Activated CD8-positive, alpha-beta memory T cell treated with anti-CD3 and anti-CD28 coated beads for 24 hours (primary cell): ENCODE measurements around the gene CCDC184.
"Not testable (repeated sequence)": the region's sequence is repeated elsewhere in the genome, so short reads cannot be mapped to it uniquely, and the experiment has no call there.

Source experiments
- DNase-seq: peaks from one replicate; pipeline ENCODE4 v3.0.0-alpha.2; 2020

CCDC184 gene

DNA sequence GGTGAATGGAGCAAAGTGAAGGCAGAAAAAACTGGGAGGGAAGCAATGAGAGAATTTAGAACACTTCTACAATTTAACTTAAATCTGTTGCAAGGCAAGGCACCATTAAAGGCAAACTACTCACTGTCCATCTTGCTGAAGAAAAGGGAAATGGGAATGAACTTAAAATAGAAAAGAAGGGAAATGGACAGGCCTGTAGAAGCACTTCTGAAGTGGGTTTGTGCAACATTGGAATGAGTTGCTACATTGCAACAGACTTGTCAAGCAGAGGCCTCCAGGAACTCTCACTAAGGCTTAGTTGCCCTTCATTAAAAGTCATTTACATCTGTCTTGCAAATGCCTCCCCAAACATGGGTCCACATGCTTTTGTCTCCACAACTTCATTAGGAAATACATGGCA is 33.3 kb downstream of the CCDC184 start:
- no peak for DNase-seq

DNA sequence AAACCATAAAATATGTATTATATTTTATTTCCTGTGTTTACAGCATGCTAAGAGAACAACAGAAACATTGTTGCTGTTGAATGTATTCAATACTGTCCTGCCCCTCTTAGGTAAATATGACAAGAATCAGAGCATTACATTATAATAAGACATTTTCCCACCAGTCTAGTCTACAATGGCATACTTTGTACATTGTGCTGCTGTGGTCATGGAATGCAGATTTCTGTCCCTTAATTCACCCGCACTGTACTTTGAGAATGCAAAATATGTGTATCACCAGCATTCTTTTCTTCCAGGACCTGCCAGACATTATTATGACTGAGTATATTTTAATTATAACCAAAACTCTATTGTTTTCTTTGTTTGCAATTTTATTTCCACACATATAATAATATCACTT is 36.2 kb downstream of the CCDC184 start:
- DNase-seq: no peak

GRCh38 chr12:48220701-48221100 is 37.3 kb downstream of the CCDC184 start:
- no peak for DNase-seq

DNA sequence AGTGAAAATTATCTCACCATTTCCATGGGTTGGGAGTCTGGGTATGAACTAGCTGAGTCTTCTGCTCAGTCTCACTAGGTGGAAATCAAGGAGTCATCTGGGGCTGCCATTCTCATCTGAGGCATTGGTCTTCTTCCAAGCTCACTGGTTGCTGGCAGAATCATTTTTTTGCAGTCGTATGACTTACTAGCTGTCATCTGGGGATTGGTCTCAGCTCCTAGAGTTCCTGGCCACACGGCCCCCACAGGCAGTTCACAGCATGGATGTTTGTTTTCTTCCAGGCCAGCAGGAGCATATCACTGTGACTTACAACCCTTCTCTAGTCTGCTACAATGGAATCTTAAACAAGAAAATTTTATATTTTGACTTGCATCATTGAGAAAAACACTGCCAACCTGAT is 38.2 kb downstream of the CCDC184 start:
- DNase-seq: no peak

GRCh38 chr12:48224533-48224932 is 41.1 kb downstream of the CCDC184 start:
- not testable (repeated sequence) for DNase-seq

DNA sequence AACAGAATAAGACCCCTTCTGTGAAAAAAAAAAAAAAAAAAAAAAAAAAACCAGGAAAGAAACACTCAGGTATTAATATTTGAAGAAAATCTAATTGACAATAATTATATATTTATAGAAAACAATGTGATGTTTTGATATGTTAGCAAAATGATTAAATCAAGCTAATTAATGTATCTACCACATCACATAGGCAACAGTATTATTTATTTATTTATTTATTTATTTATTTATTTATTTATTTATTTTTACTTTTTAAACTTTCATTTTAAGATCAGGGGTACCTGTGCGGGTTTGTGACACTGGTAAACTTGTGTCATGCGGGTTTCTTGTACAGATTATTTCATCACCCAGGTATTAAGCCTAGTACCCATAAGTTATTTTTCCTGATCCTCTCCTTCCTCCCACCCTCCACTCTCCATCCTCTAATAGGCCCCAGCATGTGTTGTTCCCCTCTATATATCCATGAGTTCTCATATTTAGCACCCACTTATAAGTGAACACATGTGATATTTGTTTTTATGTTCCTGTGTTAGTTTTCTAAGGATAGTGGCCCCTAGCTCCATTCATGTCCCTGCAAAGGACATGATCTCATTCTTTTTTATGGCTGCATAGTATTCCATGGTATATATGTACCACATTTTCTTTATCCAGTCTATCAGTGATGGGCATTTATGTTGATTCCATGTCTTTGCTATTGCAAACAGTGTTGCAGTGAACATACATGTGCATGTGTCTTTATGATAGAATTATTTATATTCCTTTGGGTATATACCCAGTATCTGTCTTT is 47.9 kb downstream of the CCDC184 start:
- not testable (repeated sequence) for DNase-seq
